HFFc6 (cell line): ENCODE measurements around the gene EXOC2. TPM values are rescaled to one million over a fixed set of nuclear protein-coding genes. Genes with fewer than 3 reads are reported as not detected.

Experiments
- DNase-seq: peaks from one replicate; pipeline ENCODE4 v3.0.0-alpha.2; 2018
- H3K27ac Mint-ChIP-seq: 2 replicates; pipeline ENCODE4 v1.8.0; 2020; ENCODE audit warnings: mild to moderate bottlenecking, mixed read lengths
- H3K27me3 Mint-ChIP-seq: 2 replicates; pipeline ENCODE4 v1.8.0; 2021; ENCODE audit warnings: mild to moderate bottlenecking, moderate library complexity, mixed read lengths; ENCODE audit not compliant: insufficient read depth
- H3K36me3 Mint-ChIP-seq: 2 replicates; pipeline ENCODE4 v1.8.0; 2021; ENCODE audit warnings: low read depth, mixed read lengths
- H3K4me1 Mint-ChIP-seq: 2 replicates; pipeline ENCODE4 v1.8.0; 2020; ENCODE audit warnings: low read depth, mixed read lengths
- H3K4me3 Mint-ChIP-seq: 2 replicates; pipeline ENCODE4 v1.8.0; 2020; ENCODE audit warnings: mild to moderate bottlenecking, moderate library complexity, mixed read lengths
- H3K9me3 Mint-ChIP-seq: 2 replicates; pipeline ENCODE4 v1.8.0; 2020; ENCODE audit warnings: mild to moderate bottlenecking, mixed read lengths
- total RNA-seq, 6 experiments: library from RNA; stranded (reverse); fragmentation: NEBNext Ultra II Directional; extraction: Animal tissue kit (Norgen Biotek cat#: 25700); gene quantifications; 2 replicates in 1 of 6; 3 replicates in 5 of 6; pipeline ENCODE4 v1.2.3, GENCODE V29; 2021
- TF ChIP-seq, protein P1 (sequence below): fragments of 200-600 bp; sonication (generic); IDR thresholded peaks from 2 replicates; pipeline ENCODE4 v1.5.0; 2021; ENCODE audit warnings: antibody characterized with exemption, mild to moderate bottlenecking

EXOC2 gene
- total RNA-seq, 6 experiments from 2014 or later, result 19.3 to 22.4 (median 20.3) TPM

DNA sequence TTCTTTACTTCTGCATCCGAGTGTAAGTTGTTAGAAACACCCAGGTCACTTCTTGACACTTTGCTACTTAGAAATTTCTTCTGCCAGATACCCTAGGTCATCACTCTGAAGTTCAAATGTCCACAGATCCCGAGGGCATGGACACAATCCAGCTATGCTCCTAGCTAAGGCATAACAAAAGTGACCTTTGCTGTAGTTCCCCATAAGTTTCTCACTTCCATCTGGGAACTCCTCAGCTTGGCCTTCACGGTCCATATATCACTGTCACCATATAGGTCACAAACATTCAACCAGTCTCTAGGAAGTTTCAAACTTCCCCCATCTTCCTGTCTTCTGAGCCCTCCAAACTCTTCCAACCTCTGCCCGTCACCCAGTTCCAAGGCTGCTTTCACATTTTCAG lies 236.1 kb downstream of the EXOC2 start:
- no peaks in the 10 kb centered on the region for H3K4me1 Mint-ChIP-seq
- peaks cover 8% of the 10 kb centered on the region for H3K9me3 Mint-ChIP-seq

DNA sequence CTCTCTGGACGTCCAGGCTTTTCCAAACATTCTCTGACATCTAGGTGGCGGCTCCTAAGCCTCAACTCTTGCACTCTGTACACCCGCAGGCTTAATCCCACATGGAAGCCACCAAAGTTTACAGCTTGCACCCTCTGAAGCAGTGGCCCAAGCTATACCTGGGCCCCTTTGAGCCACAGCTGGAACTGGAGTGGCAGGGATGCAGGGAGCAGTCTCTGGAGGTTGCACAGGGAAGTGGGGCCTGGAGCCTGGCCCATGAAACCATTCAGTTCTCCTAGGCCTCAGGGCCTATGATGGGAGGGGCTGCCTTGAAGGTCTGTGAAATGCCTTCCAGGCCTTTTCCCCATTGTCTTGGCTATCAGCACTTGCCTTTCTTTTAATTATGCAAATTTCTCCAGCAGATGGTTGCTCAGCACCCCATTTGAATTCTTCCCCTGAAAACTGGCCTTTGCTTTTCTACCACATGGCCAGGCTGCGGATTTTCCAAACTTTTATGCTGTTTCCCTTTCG lies 236.5 kb downstream of the EXOC2 start:
- H3K9me3 Mint-ChIP-seq, result peaks cover 12% of the 10 kb centered on the region
- no peaks in the 10 kb centered on the region for H3K36me3 Mint-ChIP-seq
- DNase-seq, result no peak
- H3K27ac Mint-ChIP-seq, result no peak overlapping the region
- TF ChIP-seq, protein P1, sequence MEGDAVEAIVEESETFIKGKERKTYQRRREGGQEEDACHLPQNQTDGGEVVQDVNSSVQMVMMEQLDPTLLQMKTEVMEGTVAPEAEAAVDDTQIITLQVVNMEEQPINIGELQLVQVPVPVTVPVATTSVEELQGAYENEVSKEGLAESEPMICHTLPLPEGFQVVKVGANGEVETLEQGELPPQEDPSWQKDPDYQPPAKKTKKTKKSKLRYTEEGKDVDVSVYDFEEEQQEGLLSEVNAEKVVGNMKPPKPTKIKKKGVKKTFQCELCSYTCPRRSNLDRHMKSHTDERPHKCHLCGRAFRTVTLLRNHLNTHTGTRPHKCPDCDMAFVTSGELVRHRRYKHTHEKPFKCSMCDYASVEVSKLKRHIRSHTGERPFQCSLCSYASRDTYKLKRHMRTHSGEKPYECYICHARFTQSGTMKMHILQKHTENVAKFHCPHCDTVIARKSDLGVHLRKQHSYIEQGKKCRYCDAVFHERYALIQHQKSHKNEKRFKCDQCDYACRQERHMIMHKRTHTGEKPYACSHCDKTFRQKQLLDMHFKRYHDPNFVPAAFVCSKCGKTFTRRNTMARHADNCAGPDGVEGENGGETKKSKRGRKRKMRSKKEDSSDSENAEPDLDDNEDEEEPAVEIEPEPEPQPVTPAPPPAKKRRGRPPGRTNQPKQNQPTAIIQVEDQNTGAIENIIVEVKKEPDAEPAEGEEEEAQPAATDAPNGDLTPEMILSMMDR, result no peak
- peaks cover 4% of the 10 kb centered on the region for H3K27me3 Mint-ChIP-seq
- no peak overlapping the region for H3K4me3 Mint-ChIP-seq
- H3K4me1 Mint-ChIP-seq, result no peaks in the 10 kb centered on the region

More for the DNA sequence above, 236.1 kb downstream of the EXOC2 start:
- H3K27me3 Mint-ChIP-seq, result peaks cover 4% of the 10 kb centered on the region
- no peaks in the 10 kb centered on the region for H3K36me3 Mint-ChIP-seq
- no peak overlapping the region for H3K27ac Mint-ChIP-seq
- DNase-seq, result no peak
- TF ChIP-seq, protein P1, result no peak
- H3K4me3 Mint-ChIP-seq, result no peak overlapping the region

DNA sequence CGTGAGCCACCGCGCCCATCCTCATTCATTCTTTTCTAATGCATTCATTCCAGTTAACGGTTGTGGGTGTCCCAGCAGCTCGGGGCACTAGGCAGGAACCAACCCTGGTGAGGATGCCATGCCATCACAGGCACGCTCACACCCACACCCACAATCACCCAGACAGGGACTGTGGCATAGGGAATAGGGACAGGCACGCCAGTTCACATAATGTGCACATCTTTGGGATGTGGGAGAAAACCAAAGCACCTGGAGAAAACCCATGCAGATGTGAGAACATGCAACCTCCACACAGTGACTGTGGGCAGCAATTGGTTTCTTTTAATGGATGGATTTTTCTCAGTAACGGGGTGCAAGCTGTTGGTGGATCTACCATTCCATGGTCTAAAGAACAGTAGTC lies 237.1 kb downstream of the EXOC2 start:
- Mint-ChIP-seq H3K4me1 (no peaks in the 10 kb centered on the region), H3K27ac (no peak overlapping the region), H3K9me3 (peaks cover 12% of the 10 kb centered on the region), H3K27me3 (peaks cover 7% of the 10 kb centered on the region), H3K4me3 (no peak overlapping the region), H3K36me3 (no peaks in the 10 kb centered on the region)
- TF ChIP-seq, protein P1, result no peak
- no peak for DNase-seq

DNA sequence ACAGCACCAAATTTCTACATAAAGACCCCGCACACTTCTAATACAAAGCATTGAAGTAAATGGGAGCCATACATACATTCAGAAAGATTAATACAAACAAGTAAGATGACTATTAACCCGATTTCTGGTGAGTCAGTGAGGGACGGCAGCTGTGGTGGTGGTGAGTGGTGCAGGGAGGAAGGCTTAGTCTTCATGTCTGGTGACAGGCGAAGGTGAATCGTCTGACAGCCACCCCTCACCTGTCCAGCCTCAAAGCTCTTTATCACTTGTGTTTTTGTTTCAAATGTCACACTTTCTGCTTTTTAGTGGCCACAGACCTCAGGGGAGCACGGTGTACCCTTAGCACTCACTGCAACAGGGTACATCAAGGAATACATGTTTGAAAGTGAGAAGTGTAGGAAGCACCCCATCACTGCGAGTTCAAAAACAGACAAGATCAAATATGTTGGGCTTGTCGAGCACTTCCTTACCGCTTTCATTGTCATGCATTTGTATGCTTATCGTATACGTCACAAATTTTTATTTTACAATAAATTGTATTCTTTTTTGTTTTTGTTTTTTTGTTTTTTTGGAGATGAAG lies 237.8 kb downstream of the EXOC2 start:
- Mint-ChIP-seq H3K36me3 (no peaks in the 10 kb centered on the region), H3K4me1 (no peaks in the 10 kb centered on the region), H3K4me3 (no peak overlapping the region), H3K27ac (no peak overlapping the region), H3K9me3 (peaks cover 19% of the 10 kb centered on the region), H3K27me3 (peaks cover 5% of the 10 kb centered on the region)
- TF ChIP-seq, protein P1, result no peak
- DNase-seq, result no peak

DNA sequence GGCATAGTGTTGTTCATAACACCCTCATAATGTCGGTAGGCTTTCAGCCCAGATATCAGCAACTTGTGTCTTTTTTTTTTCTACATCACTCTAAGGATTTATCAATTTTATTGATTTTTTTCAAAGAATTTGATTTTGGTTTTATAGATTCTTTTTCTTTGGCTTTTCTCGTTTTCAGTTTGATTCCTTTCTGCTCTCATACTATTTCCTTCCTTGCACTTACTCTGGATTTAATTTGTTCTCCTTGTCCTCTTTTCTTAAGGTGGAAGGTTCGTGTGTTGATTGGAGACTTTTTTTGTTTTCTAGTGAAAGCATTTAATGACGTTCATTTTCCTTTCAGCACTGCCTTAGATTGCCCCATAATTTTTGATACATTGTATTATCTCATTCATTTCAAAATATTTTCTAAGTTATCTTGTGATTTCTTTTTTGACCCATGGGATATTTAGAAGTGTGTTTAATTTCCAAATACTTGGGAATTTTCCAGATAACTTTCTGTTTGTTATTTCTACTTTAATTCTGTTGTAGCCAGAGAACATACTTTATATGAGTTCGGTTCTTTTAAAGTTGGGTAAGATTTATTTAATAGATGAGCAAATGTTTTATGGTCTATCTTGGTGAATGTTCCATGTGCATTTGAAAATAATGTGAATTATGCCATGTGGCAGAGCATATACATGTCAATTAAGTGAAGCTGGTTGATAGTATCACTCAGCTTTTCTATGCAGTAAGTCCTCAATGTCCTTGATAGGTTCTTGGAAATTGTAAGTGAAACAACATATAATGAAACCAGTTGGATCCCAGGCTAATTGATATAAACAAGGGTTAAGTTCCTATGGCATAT lies 238.6 kb downstream of the EXOC2 start:
- TF ChIP-seq, protein P1, result no peak
- Mint-ChIP-seq H3K27me3 (peaks cover 5% of the 10 kb centered on the region), H3K27ac (no peak overlapping the region), H3K9me3 (peaks cover 21% of the 10 kb centered on the region), H3K4me3 (no peak overlapping the region), H3K36me3 (peaks cover 2% of the 10 kb centered on the region), H3K4me1 (no peaks in the 10 kb centered on the region)
- DNase-seq, result no peak
